ENCODE results near the gene SRP72.

GRCh38 chr4:56480691-56481090, 13.3 kb downstream of the SRP72 start:
- no peak for TF ChIP-seq CTCF (IDR thresholded peaks at IDR 0.05)
- no peak for TF ChIP-seq POLR2A (IDR thresholded peaks at IDR 0.05)
- no peak for TF ChIP-seq POLR2AphosphoS5 (IDR thresholded peaks at IDR 0.05; ENCODE audit: insufficient read depth in 1 of 2, low read depth in 1 of 2)

Measured in vagina (tissue), 2 donors.